Uterus (tissue), 4 donors: ENCODE data around the gene IGFL1. TPM values are rescaled to one million over a fixed set of nuclear protein-coding genes. Genes with fewer than 3 reads are reported as not detected.

ENCODE experiments used
- DNase-seq, 2 donors: peaks; one replicate each; pipeline ENCODE4 v3.0.0-alpha.2; 2019 to 2020
- H3K27ac ChIP-seq, 2 donors: fragments of 200-600 bp; sonication (generic); 1 replicate in 1 of 2; 2 replicates in 1 of 2; pipeline ENCODE4 v1.5.1; 2016 to 2018
- H3K27me3 ChIP-seq, 2 donors: fragments of 200-600 bp; sonication (generic); one replicate each; pipeline ENCODE4 v1.5.1; 2018 to 2019; ENCODE audit warnings: control low read depth in 1 of 2
- H3K36me3 ChIP-seq, 2 donors: fragments of 200-600 bp; sonication (generic); one replicate each; pipeline ENCODE4 v1.5.1; 2019; ENCODE audit warnings: control low read depth in 1 of 2
- H3K4me1 ChIP-seq, 2 donors: fragments of 200-600 bp; sonication (generic); one replicate each; pipeline ENCODE4 v1.5.1; 2018 to 2019; ENCODE audit warnings: control low read depth in 1 of 2
- H3K4me3 ChIP-seq, 2 donors: fragments of 200-600 bp; sonication (generic); 1 replicate in 1 of 2; 2 replicates in 1 of 2; pipeline ENCODE4 v1.5.1; 2018 to 2019; ENCODE audit warnings: mild to moderate bottlenecking in 1 of 2
- H3K9me3 ChIP-seq, 2 donors: fragments of 200-600 bp; sonication (generic); one replicate each; pipeline ENCODE4 v1.5.1; 2019; ENCODE audit warnings: control low read depth in 1 of 2
- CTCF ChIP-seq, 4 experiments: fragments of 200-600 bp in 2 of 4; fragments of 450-650 bp in 2 of 4; sonication (generic) in 2 of 4; IDR thresholded peaks; one replicate each; pipeline ENCODE4 v1.5.1; 2016 to 2019; ENCODE audit warnings: antibody characterized with exemption in 4 of 4, mild to moderate bottlenecking in 2 of 4, moderate library complexity in 1 of 4
- POLR2A ChIP-seq, 2 donors: fragments of 450-650 bp; IDR thresholded peaks; one replicate each; pipeline ENCODE4 v1.6.1; 2016; ENCODE audit warnings: antibody characterized with exemption in 2 of 2, mild to moderate bottlenecking in 1 of 2, moderate library complexity in 1 of 2
- intact Hi-C: fragments of 100-400 bp; cut with DNase I; formaldehyde crosslinking; loops from one replicate; pipeline ENCODE4 v1.15.1; 2023; ENCODE audit warnings: low total_unique reads
- total RNA-seq, 4 donors: library from RNA; depleted of rRNA in 3 of 4; stranded (reverse); fragments of >200 nt in 3 of 4; gene quantifications; one replicate each; pipeline versions ENCODE4 v1.1.0 to v1.2.4, GENCODE V29; 2014 to 2023
- donor health status: DM: yes; HTN: yes; CAD: no.

The IGFL1 gene
- total RNA-seq, 4 donors from 2014 or later, result not detected

DNA sequence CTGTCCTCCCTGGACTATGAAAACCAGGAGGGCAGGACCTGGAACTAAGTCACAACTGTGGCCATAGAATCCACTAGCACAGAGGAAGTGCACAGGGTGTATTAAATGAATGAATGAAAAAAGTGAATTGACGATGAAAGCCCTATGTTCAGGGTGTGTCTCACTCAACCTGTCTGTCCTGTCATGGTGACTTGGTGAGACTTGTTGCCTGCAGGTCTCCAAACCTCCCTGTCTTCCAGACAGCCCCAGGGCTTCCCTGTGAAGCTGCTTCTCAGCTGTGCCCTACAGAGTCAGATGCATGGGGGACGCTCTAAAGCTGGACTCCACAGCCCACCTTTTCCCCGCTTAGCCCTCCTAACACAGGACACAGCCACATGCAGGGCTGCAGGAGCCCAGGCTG is 4.8 kb upstream of the IGFL1 start:
- H3K27me3 ChIP-seq, result no peaks in the 10 kb centered on the region
- no peak for DNase-seq

DNA sequence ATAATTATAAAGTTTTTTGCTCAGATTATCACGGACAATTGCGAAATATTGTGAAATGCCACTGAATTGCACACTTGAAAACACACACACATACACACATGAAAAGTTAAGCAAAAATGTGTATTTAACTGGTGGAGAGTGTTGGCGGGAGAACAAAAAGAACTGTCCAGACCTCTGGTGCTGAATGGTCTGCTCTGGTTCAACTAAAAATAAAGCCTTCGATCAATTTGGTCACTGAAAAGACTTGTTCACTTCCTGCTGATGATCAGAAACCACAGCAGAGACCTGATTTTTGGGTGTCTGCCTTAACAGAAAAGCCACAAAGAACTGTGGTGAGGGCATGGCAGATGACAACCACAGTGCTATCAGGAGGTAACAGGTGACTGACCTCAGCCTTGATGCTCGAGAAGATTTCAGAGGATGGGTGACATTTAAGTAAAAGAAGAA is 4.0 kb upstream of the IGFL1 start:
- intact Hi-C loops, result no loop called here
- no peak overlapping the region for H3K4me3 ChIP-seq
- no peaks in the 10 kb centered on the region for H3K27me3 ChIP-seq
- no peaks in the 10 kb centered on the region for H3K9me3 ChIP-seq
- H3K36me3 ChIP-seq, result no peaks in the 10 kb centered on the region
- no peak overlapping the region for H3K27ac ChIP-seq
- TF ChIP-seq POLR2A (IDR thresholded peaks at IDR 0.05), result no peak
- TF ChIP-seq CTCF (IDR thresholded peaks at IDR 0.05), result no peak
- no peaks in the 10 kb centered on the region for H3K4me1 ChIP-seq
- no peak for DNase-seq

More for the DNA sequence above, 4.8 kb upstream of the IGFL1 start:
- intact Hi-C loops, result no loop called here
- Histone ChIP-seq H3K9me3 (no peaks in the 10 kb centered on the region), H3K27ac (no peak overlapping the region), H3K4me3 (no peak overlapping the region), H3K4me1 (no peaks in the 10 kb centered on the region), H3K36me3 (no peaks in the 10 kb centered on the region)
- no peak for TF ChIP-seq CTCF (IDR thresholded peaks at IDR 0.05)
- no peak for TF ChIP-seq POLR2A (IDR thresholded peaks at IDR 0.05)

- H3K4me3 ChIP-seq, result no peak overlapping the region
- H3K27me3 ChIP-seq, result no peaks in the 10 kb centered on the region
- H3K9me3 ChIP-seq, result no peaks in the 10 kb centered on the region
- intact Hi-C loops, result no loop called here
- no peaks in the 10 kb centered on the region for H3K36me3 ChIP-seq
- no peaks in the 10 kb centered on the region for H3K4me1 ChIP-seq
- H3K27ac ChIP-seq, result no peak overlapping the region
- TF ChIP-seq CTCF (IDR thresholded peaks at IDR 0.05) (no peak), POLR2A (IDR thresholded peaks at IDR 0.05) (no peak)
- DNase-seq, result no peak
Observed at GRCh38 chr19:46226438-46226973, 3.0 kb upstream of the IGFL1 start.

GRCh38 chr19:46232029-46232428 is 2.5 kb downstream of the IGFL1 start:
- H3K36me3 ChIP-seq, result no peaks in the 10 kb centered on the region
- no peak overlapping the region for H3K4me3 ChIP-seq
- DNase-seq, result no peak
- H3K9me3 ChIP-seq, result no peaks in the 10 kb centered on the region
- no peak overlapping the region for H3K27ac ChIP-seq
- TF ChIP-seq CTCF (IDR thresholded peaks at IDR 0.05) (no peak), POLR2A (IDR thresholded peaks at IDR 0.05) (no peak)
- H3K4me1 ChIP-seq, result no peaks in the 10 kb centered on the region
- H3K27me3 ChIP-seq, result no peaks in the 10 kb centered on the region
- intact Hi-C loops, result no loop called here

- Histone ChIP-seq H3K4me1 (no peaks in the 10 kb centered on the region), H3K27ac (no peak overlapping the region), H3K4me3 (no peak overlapping the region), H3K9me3 (no peaks in the 10 kb centered on the region), H3K27me3 (no peaks in the 10 kb centered on the region), H3K36me3 (no peaks in the 10 kb centered on the region)
- TF ChIP-seq POLR2A (IDR thresholded peaks at IDR 0.05), result no peak
- TF ChIP-seq CTCF (IDR thresholded peaks at IDR 0.05), result no peak
- intact Hi-C loops, result no loop called here
- no peak for DNase-seq
Observed at GRCh38 chr19:46232468-46232867, 2.9 kb downstream of the IGFL1 start.
